ENCODE results near the gene CNKSR1. TPM values are rescaled to one million over a fixed set of nuclear protein-coding genes. Genes with fewer than 3 reads are reported as not detected.

The CNKSR1 gene
- total and polyA plus RNA-seq, 10 donors: 0.68 to 5.5 (median 2.3) TPM

- Histone ChIP-seq H3K9me3 (no peaks in the 10 kb centered on the region), H3K27me3 (replicated peaks in 1 of 7) (peaks cover 0 to 4% (median 0%) of the 10 kb centered on the region in 7 donors), H3K4me1 (peaks cover 0 to 17% (median 12%) of the 10 kb centered on the region in 6 donors), H3K36me3 (no peaks in the 10 kb centered on the region), H3K4me3 (no peak overlapping the region), H3K27ac (no peak overlapping the region)
- TF ChIP-seq POLR2AphosphoS5 (IDR thresholded peaks at IDR 0.05): no peak
- no peak for TF ChIP-seq CTCF (IDR thresholded peaks at IDR 0.05 in 8 of 11, conservative IDR thresholded peaks at IDR 0.05 in 3 of 11)
- TF ChIP-seq POLR2A (IDR thresholded peaks at IDR 0.05): no peak
- DNase-seq: no peak
- intact Hi-C loops (cut with DNase I; ENCODE audit: low total_unique reads): no loop called here
- WGBS, 5 donors: 77 to 90% (median 83%) methylated on average over 6 to 9 of the region's 9 CpGs
Measured at GRCh38 chr1:26203642-26204318, 26.5 kb downstream of the CNKSR1 start.

- Histone ChIP-seq H3K27me3 (replicated peaks in 1 of 7) (no peaks in the 10 kb centered on the region), H3K27ac (no peak overlapping the region), H3K4me1 (no peaks in the 10 kb centered on the region), H3K36me3 (no peaks in the 10 kb centered on the region), H3K4me3 (no peak overlapping the region), H3K9me3 (no peaks in the 10 kb centered on the region)
- intact Hi-C loops (cut with DNase I; ENCODE audit: low total_unique reads): no loop called here
- TF ChIP-seq CTCF (IDR thresholded peaks at IDR 0.05 in 8 of 11, conservative IDR thresholded peaks at IDR 0.05 in 3 of 11) (no peak), POLR2A (IDR thresholded peaks at IDR 0.05) (no peak), POLR2AphosphoS5 (IDR thresholded peaks at IDR 0.05) (no peak)
- 78 to 91% (median 83%) methylated on average over 5 of the region's 5 CpGs for WGBS, 5 donors
- no peak for DNase-seq
Measured at GRCh38 chr1:26210147-26210870, 33.0 kb downstream of the CNKSR1 start.

GRCh38 chr1:26212726-26213125 lies 35.4 kb downstream of the CNKSR1 start:
- H3K27me3 ChIP-seq (replicated peaks in 1 of 7): no peaks in the 10 kb centered on the region
- no peaks in the 10 kb centered on the region for H3K36me3 ChIP-seq
- H3K27ac ChIP-seq: no peak overlapping the region
- no peaks in the 10 kb centered on the region for H3K9me3 ChIP-seq
- TF ChIP-seq POLR2A (IDR thresholded peaks at IDR 0.05): no peak
- no peak for TF ChIP-seq CTCF (IDR thresholded peaks at IDR 0.05 in 8 of 11, conservative IDR thresholded peaks at IDR 0.05 in 3 of 11)
- no peak for TF ChIP-seq POLR2AphosphoS5 (IDR thresholded peaks at IDR 0.05)
- 85 to 96% (median 88%) methylated on average over 5 of the region's 5 CpGs for WGBS, 5 donors
- H3K4me1 ChIP-seq: no peaks in the 10 kb centered on the region
- DNase-seq: no peak
- H3K4me3 ChIP-seq: no peak overlapping the region
- intact Hi-C loops (cut with DNase I; ENCODE audit: low total_unique reads): no loop called here

GRCh38 chr1:26213335-26213905 lies 36.1 kb downstream of the CNKSR1 start:
- intact Hi-C loops (cut with DNase I; ENCODE audit: low total_unique reads): no loop called here
- no peak for DNase-seq
- Histone ChIP-seq H3K27ac (no peak overlapping the region), H3K36me3 (no peaks in the 10 kb centered on the region), H3K4me3 (no peak overlapping the region), H3K4me1 (no peaks in the 10 kb centered on the region), H3K9me3 (no peaks in the 10 kb centered on the region), H3K27me3 (replicated peaks in 1 of 7) (no peaks in the 10 kb centered on the region)
- TF ChIP-seq POLR2A (IDR thresholded peaks at IDR 0.05) (no peak), POLR2AphosphoS5 (IDR thresholded peaks at IDR 0.05) (no peak), CTCF (IDR thresholded peaks at IDR 0.05 in 8 of 11, conservative IDR thresholded peaks at IDR 0.05 in 3 of 11) (no peak)
- 85 to 98% (median 93%) methylated on average over 6 of the region's 6 CpGs for WGBS, 5 donors
